ENCODE measurements around the gene SNAP47.
"Not testable (repeated sequence)": the region's sequence is repeated elsewhere in the genome, so short reads cannot be mapped to it uniquely, and the experiment has no call there.

Gene SNAP47, protein sequence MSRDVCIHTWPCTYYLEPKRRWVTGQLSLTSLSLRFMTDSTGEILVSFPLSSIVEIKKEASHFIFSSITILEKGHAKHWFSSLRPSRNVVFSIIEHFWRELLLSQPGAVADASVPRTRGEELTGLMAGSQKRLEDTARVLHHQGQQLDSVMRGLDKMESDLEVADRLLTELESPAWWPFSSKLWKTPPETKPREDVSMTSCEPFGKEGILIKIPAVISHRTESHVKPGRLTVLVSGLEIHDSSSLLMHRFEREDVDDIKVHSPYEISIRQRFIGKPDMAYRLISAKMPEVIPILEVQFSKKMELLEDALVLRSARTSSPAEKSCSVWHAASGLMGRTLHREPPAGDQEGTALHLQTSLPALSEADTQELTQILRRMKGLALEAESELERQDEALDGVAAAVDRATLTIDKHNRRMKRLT

GRCh38 chr1:227734856-227735538, at the start of gene SNAP47, which contains the start of gene JMJD4:
SNAP47 (plus strand) TSS chr1:227735435; CDS start chr1:227747737, 12,302 bp downstream.
JMJD4 (minus strand) TSS chr1:227735302; CDS start chr1:227735273, 29 bp downstream.
- peak; percentile 91 for DNase-seq (ENCODE audit: low spot score)

DNA sequence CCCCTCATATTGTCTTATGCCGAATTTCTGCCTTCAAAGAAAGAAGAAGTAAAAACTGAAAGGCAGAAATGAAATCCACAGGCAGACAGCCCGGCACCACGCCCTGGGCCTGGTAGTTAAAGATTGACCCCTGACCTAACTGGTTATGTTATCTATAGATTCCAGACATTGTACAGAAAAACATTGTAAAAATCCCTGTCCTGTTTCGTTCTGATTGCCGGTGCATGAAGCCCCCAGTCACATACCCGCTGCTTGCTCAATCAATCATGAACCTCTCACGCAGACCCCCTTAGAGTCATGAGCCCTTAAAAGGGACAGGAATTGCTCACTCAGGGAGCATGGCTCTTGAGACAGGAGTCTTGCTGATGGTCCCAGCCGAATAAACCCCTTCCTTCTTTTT, 49.4 kb upstream of the SNAP47 start:
- no peak for DNase-seq (ENCODE audit: low spot score)

DNA sequence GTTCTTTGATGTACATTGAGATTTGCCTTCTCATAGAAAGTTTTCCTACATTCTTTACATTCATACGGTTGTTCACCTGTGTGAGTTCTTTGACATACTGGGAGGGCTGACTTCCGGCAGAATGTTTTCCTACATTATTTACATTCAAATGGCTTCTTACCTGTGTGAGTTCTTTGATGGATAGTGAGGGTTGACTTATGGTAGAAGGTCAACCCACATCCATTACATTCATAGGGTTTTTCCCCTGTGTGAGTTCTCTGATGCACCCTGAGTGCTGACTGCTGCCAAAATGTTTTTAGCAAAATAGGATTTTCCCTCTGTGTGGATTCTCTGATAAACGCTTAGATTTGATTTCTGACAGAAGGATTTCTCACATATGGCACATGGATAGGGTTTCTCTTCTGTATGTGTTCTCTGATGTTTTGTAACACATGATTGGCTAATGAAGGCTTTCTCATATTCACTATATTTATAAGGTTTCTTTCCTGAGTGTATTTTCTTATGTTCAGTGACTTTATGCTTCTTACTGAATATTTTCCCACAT, 37.8 kb upstream of the SNAP47 start:
- DNase-seq (ENCODE audit: low spot score) = no peak

DNA sequence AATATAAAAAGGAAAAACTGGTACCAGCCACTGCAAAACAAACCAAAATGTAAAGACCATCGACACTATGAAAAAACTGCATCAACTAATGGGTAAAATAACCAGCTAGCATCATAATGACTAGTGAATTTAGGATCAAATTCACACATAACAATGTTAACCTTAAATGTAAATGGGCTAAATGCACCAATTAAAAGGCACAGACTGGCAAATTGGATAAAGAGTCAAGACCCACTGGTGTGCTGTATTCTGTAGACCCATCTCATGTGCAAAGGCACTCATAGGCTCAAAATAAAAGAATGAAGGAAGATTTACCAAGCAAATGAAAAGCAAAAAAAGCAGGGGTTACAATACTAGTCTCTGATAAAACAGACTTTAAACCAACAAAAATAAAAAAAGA, 33.6 kb upstream of the SNAP47 start:
- not testable (repeated sequence) for DNase-seq (ENCODE audit: low spot score)

- DNase-seq (ENCODE audit: low spot score) = no peak
Observed at GRCh38 chr1:227707846-227708245, 27.4 kb upstream of the SNAP47 start.

DNA sequence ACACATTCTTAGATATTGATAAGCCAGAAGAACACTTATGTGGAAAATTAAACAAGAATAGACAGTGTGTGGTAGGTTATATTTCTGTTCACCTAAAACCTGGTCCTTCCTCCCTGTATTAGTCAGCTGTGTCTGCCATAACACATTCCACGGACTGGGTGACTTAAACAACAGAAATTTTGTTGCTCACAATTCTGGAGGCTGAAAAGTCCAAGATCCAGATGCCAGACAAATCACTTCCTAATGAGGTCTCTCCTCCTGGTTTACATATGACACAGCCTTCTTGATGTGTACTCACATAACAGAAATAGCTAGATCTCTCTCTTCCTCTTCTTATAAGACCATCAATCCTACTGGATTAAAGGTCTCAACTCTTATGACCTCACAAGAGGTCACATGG, 25.8 kb upstream of the SNAP47 start:
- DNase-seq (ENCODE audit: low spot score) = no peak

- DNase-seq (ENCODE audit: low spot score) = not testable (repeated sequence)
Observed at GRCh38 chr1:227710474-227710873, 24.8 kb upstream of the SNAP47 start.

GRCh38 chr1:227712648-227713047, 22.6 kb upstream of the SNAP47 start:
- no peak for DNase-seq (ENCODE audit: low spot score)

DNA sequence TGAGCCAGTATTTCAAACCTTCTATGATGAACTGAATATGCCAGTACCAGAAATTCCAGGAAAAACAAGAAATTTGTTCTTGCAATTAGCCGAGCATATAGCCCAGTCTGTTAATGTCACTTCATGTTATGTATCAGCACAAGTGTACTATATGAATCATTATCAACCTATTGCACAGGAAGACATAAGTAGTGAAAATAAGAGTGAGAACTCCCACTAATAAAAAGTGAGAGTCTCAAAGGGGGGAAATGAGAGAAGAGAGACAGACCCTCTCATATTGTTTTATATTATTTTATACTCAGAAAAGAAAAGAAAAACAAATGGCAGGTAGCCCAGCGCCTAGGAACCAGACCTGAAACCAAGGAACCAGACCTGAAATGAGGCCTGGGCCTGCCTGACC, 16.3 kb upstream of the SNAP47 start:
- no peak for DNase-seq (ENCODE audit: low spot score)

- DNase-seq (ENCODE audit: low spot score) = no peak
Observed at GRCh38 chr1:227723474-227723873, 11.8 kb upstream of the SNAP47 start.

GRCh38 chr1:227725046-227725445, 10.2 kb upstream of the SNAP47 start:
- no peak for DNase-seq (ENCODE audit: low spot score)

- no peak for DNase-seq (ENCODE audit: low spot score)
Observed at GRCh38 chr1:227726318-227726717, 8.9 kb upstream of the SNAP47 start.

- no peak for DNase-seq (ENCODE audit: low spot score)
Observed at GRCh38 chr1:227726924-227727599, 8.2 kb upstream of the SNAP47 start.

- DNase-seq (ENCODE audit: low spot score) = peak; percentile 79
Observed at GRCh38 chr1:227728059-227728891, 7.0 kb upstream of the SNAP47 start.

DNA sequence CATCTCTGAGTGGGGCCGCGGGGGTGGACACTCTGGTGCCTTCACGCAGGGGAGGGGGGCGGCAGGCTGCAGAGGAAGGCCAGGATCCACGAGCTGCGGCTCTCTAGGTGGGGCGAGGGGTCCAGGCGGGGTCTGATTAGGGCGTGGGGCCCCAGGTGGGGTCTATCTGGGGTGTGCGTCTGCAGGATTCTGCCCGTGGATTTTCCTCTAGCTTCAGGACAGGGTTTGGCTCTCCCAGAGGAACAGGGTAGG, 6.4 kb upstream of the SNAP47 start:
- DNase-seq (ENCODE audit: low spot score) = no peak

- DNase-seq (ENCODE audit: low spot score) = no peak
Observed at GRCh38 chr1:227729144-227729880, 5.9 kb upstream of the SNAP47 start.

DNA sequence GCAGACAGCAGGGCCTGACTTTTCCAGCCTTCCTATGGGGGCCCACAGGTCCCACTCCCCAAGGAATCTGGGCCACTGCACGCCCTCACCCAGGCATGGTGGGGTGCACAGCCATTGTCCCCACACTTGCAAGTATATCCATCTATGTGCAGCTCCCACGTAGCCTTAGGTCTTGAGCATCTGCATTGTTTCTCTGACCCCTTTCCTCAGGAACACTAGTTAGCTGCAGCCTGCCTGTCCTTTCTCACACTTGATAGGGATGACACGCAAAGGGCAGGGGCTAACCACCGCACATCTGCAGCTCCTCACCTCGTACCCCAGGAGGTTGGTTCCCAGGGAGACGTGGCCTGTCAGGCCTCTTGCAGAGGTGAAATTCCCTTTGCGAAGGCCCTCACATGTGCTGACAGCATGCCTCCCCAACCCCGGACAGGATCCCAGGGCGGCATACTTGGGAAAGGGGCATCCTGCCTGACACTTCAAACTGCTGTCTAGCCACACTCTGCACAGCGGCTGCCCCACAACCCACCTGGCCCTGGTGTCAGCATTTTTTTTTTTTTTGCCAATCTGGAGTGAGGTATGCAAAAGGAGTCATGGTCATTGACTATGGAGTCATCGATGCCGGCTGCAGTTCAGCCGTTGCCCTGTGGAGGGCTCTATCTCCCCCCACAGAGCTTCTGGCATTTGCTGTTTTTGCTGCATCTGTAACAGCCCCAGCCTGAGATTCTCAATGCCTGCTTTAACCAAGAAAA, 5.2 kb upstream of the SNAP47 start:
- peak; percentile 21 for DNase-seq (ENCODE audit: low spot score)

DNA sequence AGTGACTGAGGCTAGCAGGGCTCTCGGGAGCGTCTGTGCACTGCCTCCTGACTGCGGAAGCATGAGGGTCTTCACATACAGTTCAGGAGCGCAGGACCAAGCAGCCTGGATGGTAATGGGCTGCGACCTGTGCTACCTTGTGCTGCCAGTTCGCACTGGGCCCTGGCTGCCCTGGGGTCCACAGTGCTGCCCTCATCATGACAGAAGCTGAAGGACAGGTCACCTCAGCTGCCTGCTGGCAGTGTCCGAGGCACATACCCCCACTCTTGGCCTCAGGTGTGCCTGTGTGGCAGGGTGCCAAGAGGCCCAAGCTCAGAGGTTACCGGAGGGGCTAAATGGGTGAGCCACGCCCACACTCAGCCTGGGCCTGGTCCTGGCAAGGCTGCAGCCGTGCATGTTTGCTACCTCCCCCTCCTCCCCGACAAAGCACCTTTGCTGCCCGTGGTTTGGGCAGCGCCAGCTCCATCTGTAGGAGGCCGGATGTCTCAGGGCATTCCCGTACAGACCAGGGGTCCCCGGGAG, 4.5 kb upstream of the SNAP47 start:
- no peak for DNase-seq (ENCODE audit: low spot score)

- no peak for DNase-seq (ENCODE audit: low spot score)
Observed at GRCh38 chr1:227731241-227731677, 4.0 kb upstream of the SNAP47 start.

Measured in CD4-positive, alpha-beta T cell treated with Interleukin-6 at 100 ng/mL for 8 hours (primary cell).